ENCODE data around the gene PCBP1. TPM values are rescaled to one million over a fixed set of nuclear protein-coding genes. Genes with fewer than 3 reads are reported as not detected.

PCBP1 gene
- total and polyA plus RNA-seq, 9 of the 15 experiments (the other 6 are each of a cell fraction or from before 2014, with no cell fraction given) = 19.2 to 407 (median 78.1) TPM

- TF ChIP-seq ZNF212 (CRISPR knock-in tag; IDR thresholded peaks at IDR 0.05) (0 out of 2 replicates have a peak, but pooled peaks have one; percentile 28), CAMTA2 (CRISPR knock-in tag; conservative IDR thresholded peaks at IDR 0.05) (no peak), ATF3 (IDR thresholded peaks at IDR 0.05) (no peak), ATF3 (CRISPR knock-in tag; conservative IDR thresholded peaks at IDR 0.05) (no peak), ILK (tag; IDR thresholded peaks at IDR 0.05; ENCODE audit: borderline replicate concordance, low read depth) (no peak), HES1 (IDR thresholded peaks at IDR 0.05; ENCODE audit: low read depth) (no peak), KLF16 (IDR thresholded peaks at IDR 0.05) (no peak), RBM14 (IDR thresholded peaks at IDR 0.05; ENCODE audit: borderline replicate concordance, insufficient read depth, low read depth, low read length) (no peak), NFRKB (IDR thresholded peaks at IDR 0.05; ENCODE audit: low read depth) (no peak; the same call in none of the 2 replicates), NONO (IDR thresholded peaks at IDR 0.05; ENCODE audit: low read depth in 2 of 2, low read length in 1 of 2) (no peak), CSDE1 (IDR thresholded peaks at IDR 0.05) (no peak), MCM3 (IDR thresholded peaks at IDR 0.05) (no peak), KDM5B (IDR thresholded peaks at IDR 0.05; ENCODE audit: insufficient replicate concordance, low read depth, low read length) (no peak), ZBTB8A (IDR thresholded peaks at IDR 0.05; ENCODE audit: partially characterized antibody) (no peak), FOXP1 (CRISPR knock-in tag; IDR thresholded peaks at IDR 0.05) (no peak), NR4A1 (CRISPR knock-in tag; IDR thresholded peaks at IDR 0.05) (no peak), NR4A1 (tag; IDR thresholded peaks at IDR 0.05) (peak; percentile 30; the same call in 1 of the 2 replicates), FOXA1 (IDR thresholded peaks at IDR 0.05; ENCODE audit: borderline replicate concordance) (no peak), DLX4 (CRISPR knock-in tag; IDR thresholded peaks at IDR 0.05) (no peak), GMEB1 (CRISPR knock-in tag; IDR thresholded peaks at IDR 0.05) (no peak), ZNF316 (IDR thresholded peaks at IDR 0.05) (peak; percentile 64), ZHX1 (conservative IDR thresholded peaks at IDR 0.05; ENCODE audit: low read length) (no peak), TSC22D4 (tag; IDR thresholded peaks at IDR 0.05) (no peak)
These were observed 45.2 kb downstream of the PCBP1 start (continued) for GRCh38 chr2:70132244-70133126.

All from K562 (cell line).